Esophagus muscularis mucosa (tissue), 4 donors: ENCODE measurements around the gene CRYZL1. TPM values are rescaled to one million over a fixed set of nuclear protein-coding genes. Genes with fewer than 3 reads are reported as not detected.

Experiments used
- DNase-seq: peaks from one replicate; pipeline ENCODE4 v3.0.0-alpha.2; 2017; ENCODE audit errors: extremely low spot score
- H3K27ac ChIP-seq, 4 donors: fragments of 200-600 bp; sonication (generic); replicated peaks in 1 of 4; 1 replicate in 3 of 4; 2 replicates in 1 of 4; pipeline ENCODE4 v1.5.1; 2016 to 2019; ENCODE audit warnings: mild to moderate bottlenecking in 1 of 4
- H3K27me3 ChIP-seq, 4 donors: fragments of 200-600 bp; sonication (generic); one replicate each; pipeline versions ENCODE4 v1.5.1 to v1.6.0; 2016 to 2019
- H3K36me3 ChIP-seq, 4 donors: fragments of 200-600 bp; sonication (generic); one replicate each; pipeline ENCODE4 v1.5.1; 2016 to 2019
- H3K4me1 ChIP-seq, 4 donors: fragments of 200-600 bp; sonication (generic); one replicate each; pipeline ENCODE4 v1.5.1; 2016 to 2019
- H3K4me3 ChIP-seq, 4 donors: fragments of 200-600 bp; sonication (generic); 1 replicate in 2 of 4; 2 replicates in 2 of 4; pipeline ENCODE4 v1.5.1; 2016 to 2019; ENCODE audit warnings: mild to moderate bottlenecking in 4 of 4, moderate library complexity in 1 of 4
- H3K9me3 ChIP-seq, 4 donors: fragments of 200-600 bp; sonication (generic); 1 replicate in 3 of 4; 2 replicates in 1 of 4; pipeline ENCODE4 v1.5.1; 2016 to 2019
- CTCF ChIP-seq, 3 experiments: fragments of 200-600 bp in 2 of 3; fragments of 450-650 bp in 1 of 3; sonication (generic) in 2 of 3; IDR thresholded peaks; one replicate each; pipeline ENCODE4 v1.5.1; 2017 to 2019; ENCODE audit warnings: antibody characterized with exemption in 3 of 3, mild to moderate bottlenecking in 2 of 3, moderate library complexity in 1 of 3
- EP300 ChIP-seq: sonication (generic); formaldehyde crosslinking; IDR thresholded peaks from one replicate; pipeline ENCODE4 v1.6.1; 2017; ENCODE audit warnings: antibody characterized with exemption
- POLR2A ChIP-seq: fragments of 450-650 bp; IDR thresholded peaks from one replicate; pipeline ENCODE4 v1.6.1; 2017; ENCODE audit warnings: antibody characterized with exemption, moderate library complexity, mild to moderate bottlenecking, low read depth
- POLR2AphosphoS5 ChIP-seq, 2 donors: sonication (generic); formaldehyde crosslinking; IDR thresholded peaks; one replicate each; pipeline ENCODE4 v1.6.1; 2017; ENCODE audit warnings: antibody characterized with exemption in 2 of 2
- WGBS: methylation state at CpG from one replicate; pipeline ENCODE4 v1.1.5; 2018; 5-methylcytosine and 5-hydroxymethylcytosine counted together
- intact Hi-C: fragments of 100-400 bp; cut with DNase I; formaldehyde crosslinking; loops from one replicate; pipeline ENCODE4 v1.15.1; 2023
- total RNA-seq, 4 donors: library from RNA; depleted of rRNA; stranded (reverse); fragments of >200 nt; gene quantifications; one replicate each; pipeline versions ENCODE4 v1.1.0 to v1.2.1, GENCODE V29; 2016

Gene CRYZL1
- total RNA-seq, 4 donors from 2014 or later = 26.8 to 40.3 (median 32.4) TPM

GRCh38 chr21:33686386-33686785, 44.8 kb upstream of the CRYZL1 start:
- WGBS = 81% methylated on average over 3 of the region's 3 CpGs
- Histone ChIP-seq H3K4me1 (peaks cover 52 to 63% (median 56%) of the 10 kb centered on the region in 4 donors), H3K27me3 (no peaks in the 10 kb centered on the region), H3K36me3 (no peaks in the 10 kb centered on the region), H3K27ac (no peak overlapping the region), H3K9me3 (no peaks in the 10 kb centered on the region), H3K4me3 (no peak overlapping the region)
- TF ChIP-seq CTCF (IDR thresholded peaks at IDR 0.05) = no peak
- TF ChIP-seq POLR2AphosphoS5 (IDR thresholded peaks at IDR 0.05) = no peak
- no peak for TF ChIP-seq POLR2A
- TF ChIP-seq EP300 = no peak
- intact Hi-C loops = no loop called here
- DNase-seq = no peak

GRCh38 chr21:33685613-33686197, 44.2 kb upstream of the CRYZL1 start:
- Histone ChIP-seq H3K27me3 (no peaks in the 10 kb centered on the region), H3K4me3 (no peak overlapping the region), H3K36me3 (no peaks in the 10 kb centered on the region), H3K27ac (no peak overlapping the region), H3K4me1 (peaks cover 52 to 63% (median 56%) of the 10 kb centered on the region in 4 donors), H3K9me3 (no peaks in the 10 kb centered on the region)
- DNase-seq = no peak
- no peak for TF ChIP-seq POLR2AphosphoS5 (IDR thresholded peaks at IDR 0.05)
- no peak for TF ChIP-seq CTCF (IDR thresholded peaks at IDR 0.05)
- TF ChIP-seq POLR2A = no peak
- no peak for TF ChIP-seq EP300
- intact Hi-C loops = no loop called here

GRCh38 chr21:33684923-33685560, 43.5 kb upstream of the CRYZL1 start:
- Histone ChIP-seq H3K4me3 (no peak overlapping the region), H3K4me1 (peaks cover 52 to 65% (median 57%) of the 10 kb centered on the region in 4 donors), H3K27ac (peak overlapping the region in 1 of 4 donors; percentile 7), H3K27me3 (no peaks in the 10 kb centered on the region), H3K36me3 (no peaks in the 10 kb centered on the region), H3K9me3 (no peaks in the 10 kb centered on the region)
- intact Hi-C loops = no loop called here
- WGBS = 37% methylated on average over 5 of the region's 5 CpGs
- TF ChIP-seq POLR2A (no peak), POLR2AphosphoS5 (IDR thresholded peaks at IDR 0.05) (no peak), CTCF (IDR thresholded peaks at IDR 0.05) (no peak), EP300 (no peak)
- no peak for DNase-seq

DNA sequence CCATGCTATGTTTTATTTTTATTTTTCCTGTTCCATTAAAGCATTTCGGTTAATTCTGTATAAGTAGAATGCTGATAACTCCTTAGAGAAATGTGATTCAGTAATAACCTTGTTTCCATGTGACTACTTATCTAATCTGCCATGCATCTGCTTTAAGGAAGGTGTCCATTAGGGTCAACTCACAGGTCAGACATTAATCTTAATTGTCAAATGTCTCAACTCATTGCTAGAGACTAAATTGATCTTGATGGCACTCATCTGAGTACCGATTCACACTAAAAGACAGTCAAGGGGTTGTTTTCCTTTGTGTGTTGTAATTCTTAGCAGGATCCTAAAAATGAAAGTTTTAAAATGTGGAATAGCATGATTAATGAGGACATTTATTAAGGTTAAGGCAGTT, 42.5 kb upstream of the CRYZL1 start:
- no peak for DNase-seq
- intact Hi-C loops = no loop called here
- H3K4me3 ChIP-seq = no peak overlapping the region
- no peaks in the 10 kb centered on the region for H3K36me3 ChIP-seq
- peaks cover 52 to 61% (median 57%) of the 10 kb centered on the region in 4 donors for H3K4me1 ChIP-seq
- 73% methylated on average over 2 of the region's 2 CpGs for WGBS
- H3K27me3 ChIP-seq = no peaks in the 10 kb centered on the region
- H3K9me3 ChIP-seq = no peaks in the 10 kb centered on the region
- peak overlapping the region in 1 of 4 donors; percentile 21 for H3K27ac ChIP-seq
- no peak for TF ChIP-seq CTCF (IDR thresholded peaks at IDR 0.05)
- TF ChIP-seq EP300 = no peak
- no peak for TF ChIP-seq POLR2A
- TF ChIP-seq POLR2AphosphoS5 (IDR thresholded peaks at IDR 0.05) = no peak
